MM.1S (cell line): ENCODE results near the gene ZNF277.

Experiments used
- DNase-seq: peaks from one replicate; pipeline ENCODE4 v3.0.0-alpha.2; 2015
- H2AFZ ChIP-seq: fragments of 300-600 bp; sonication (generic); 2 replicates; pipeline ENCODE4 v1.6.0; 2016; ENCODE audit warnings: antibody characterized with exemption, low read length
- H3F3A ChIP-seq: fragments of 300-600 bp; sonication (generic); 2 replicates; pipeline ENCODE4 v1.6.1; 2016; ENCODE audit warnings: mild to moderate bottlenecking, antibody characterized with exemption, low read length, moderate library complexity, mixed read lengths; ENCODE audit not compliant: insufficient read depth
- H3K27ac ChIP-seq: fragments of 300-600 bp; sonication (generic); 2 replicates; pipeline ENCODE4 v1.5.1; 2016; ENCODE audit warnings: mild to moderate bottlenecking, low read length
- H3K27me3 ChIP-seq: fragments of 300-600 bp; sonication (generic); replicated peaks from 2 replicates; pipeline ENCODE4 v1.6.0; 2016; ENCODE audit warnings: low read length; ENCODE audit not compliant: insufficient read depth
- H3K36me3 ChIP-seq: fragments of 300-600 bp; sonication (generic); replicated peaks from 2 replicates; pipeline ENCODE4 v1.6.1; 2016; ENCODE audit warnings: mild to moderate bottlenecking, low read length, mixed read lengths; ENCODE audit not compliant: insufficient read depth
- H3K4me1 ChIP-seq: fragments of 300-600 bp; sonication (generic); 2 replicates; pipeline ENCODE4 v1.6.1; 2016; ENCODE audit warnings: low read length, mixed read lengths
- H3K4me2 ChIP-seq: fragments of 300-600 bp; sonication (generic); 2 replicates; pipeline ENCODE4 v1.6.0; 2016; ENCODE audit warnings: low read depth, low read length
- H3K4me3 ChIP-seq: fragments of 300-600 bp; sonication (generic); 2 replicates; pipeline ENCODE4 v1.5.1; 2016; ENCODE audit warnings: low read length, mixed read lengths
- H3K79me2 ChIP-seq: fragments of 300-600 bp; sonication (generic); 2 replicates; pipeline ENCODE4 v1.6.1; 2016; ENCODE audit warnings: mixed run types, low read length, mixed read lengths
- H3K9ac ChIP-seq: fragments of 300-600 bp; sonication (generic); 2 replicates; pipeline ENCODE4 v1.6.1; 2016; ENCODE audit warnings: low read length, mixed read lengths
- H3K9me2 ChIP-seq: fragments of 300-600 bp; sonication (generic); replicated peaks from 2 replicates; pipeline ENCODE4 v1.6.1; 2016; ENCODE audit warnings: mild to moderate bottlenecking, low read length, mixed read lengths; ENCODE audit not compliant: insufficient read depth
- H3K9me3 ChIP-seq: fragments of 300-600 bp; sonication (generic); replicated peaks from 2 replicates; pipeline ENCODE4 v1.6.1; 2016; ENCODE audit warnings: mild to moderate bottlenecking, low read length, mixed read lengths; ENCODE audit not compliant: insufficient read depth
- H4K20me1 ChIP-seq: fragments of 300-600 bp; sonication (generic); 2 replicates; pipeline ENCODE4 v1.6.1; 2016; ENCODE audit warnings: mild to moderate bottlenecking, low read length, moderate library complexity, mixed read lengths; ENCODE audit not compliant: insufficient read depth
- CTCF ChIP-seq: fragments of 300-600 bp; sonication (generic); IDR thresholded peaks from 2 replicates; pipeline ENCODE4 v1.5.1; 2016; ENCODE audit warnings: antibody characterized with exemption, low read length, mixed read lengths
- EZH2 ChIP-seq: fragments of 300-600 bp; sonication (generic); optimal IDR thresholded peaks from 2 replicates; pipeline ENCODE3; 2017; ENCODE audit warnings: low read depth, mild to moderate bottlenecking, antibody characterized with exemption, low read length, mixed read lengths
- EZH2phosphoT487 ChIP-seq: fragments of 300-600 bp; sonication (generic); IDR thresholded peaks from 2 replicates; pipeline ENCODE4 v1.6.1; 2018; ENCODE audit warnings: antibody characterized with exemption, low read length

The ZNF277 gene

GRCh38 chr7:112252691-112253090, 46.2 kb downstream of the ZNF277 start:
- Histone ChIP-seq H2AFZ (no peak overlapping the region), H3K4me3 (no peak overlapping the region), H3K9me2 (no peaks in the 10 kb centered on the region), H3K79me2 (peaks cover 24% of the 10 kb centered on the region), H3K4me2 (no peak overlapping the region), H3K36me3 (no peaks in the 10 kb centered on the region), H3K9me3 (no peaks in the 10 kb centered on the region), H3K27me3 (no peaks in the 10 kb centered on the region), H3K4me1 (no peaks in the 10 kb centered on the region), H3F3A (no peaks in the 10 kb centered on the region), H4K20me1 (no peaks in the 10 kb centered on the region), H3K27ac (no peak overlapping the region), H3K9ac (no peak overlapping the region)
- no peak for DNase-seq
- TF ChIP-seq EZH2 = no peak

- no peak for TF ChIP-seq CTCF
- no peak for TF ChIP-seq EZH2
- TF ChIP-seq EZH2phosphoT487 = no peak
- H3K9me3 ChIP-seq = no peaks in the 10 kb centered on the region
- H4K20me1 ChIP-seq = no peaks in the 10 kb centered on the region
- H2AFZ ChIP-seq = no peak overlapping the region
- no peak overlapping the region for H3K4me3 ChIP-seq
- H3K27me3 ChIP-seq = no peaks in the 10 kb centered on the region
- no peaks in the 10 kb centered on the region for H3F3A ChIP-seq
- no peaks in the 10 kb centered on the region for H3K36me3 ChIP-seq
- no peak overlapping the region for H3K27ac ChIP-seq
- H3K4me1 ChIP-seq = no peaks in the 10 kb centered on the region
- no peak overlapping the region for H3K4me2 ChIP-seq
- H3K9me2 ChIP-seq = no peaks in the 10 kb centered on the region
- no peak overlapping the region for H3K9ac ChIP-seq
- DNase-seq = no peak
- H3K79me2 ChIP-seq = peaks cover 24% of the 10 kb centered on the region
Measured at GRCh38 chr7:112254156-112254555, 47.7 kb downstream of the ZNF277 start.

- H3K36me3 ChIP-seq = no peaks in the 10 kb centered on the region
- H3K4me2 ChIP-seq = no peak overlapping the region
Measured at GRCh38 chr7:112254709-112255387, 48.4 kb downstream of the ZNF277 start.

More at GRCh38 chr7:112254709-112255387, 48.4 kb downstream of the ZNF277 start:
- Histone ChIP-seq H3K79me2 (peaks cover 24% of the 10 kb centered on the region), H2AFZ (no peak overlapping the region), H4K20me1 (no peaks in the 10 kb centered on the region), H3K9me2 (no peaks in the 10 kb centered on the region), H3K9ac (no peak overlapping the region), H3F3A (no peaks in the 10 kb centered on the region), H3K27ac (no peak overlapping the region), H3K9me3 (no peaks in the 10 kb centered on the region), H3K4me3 (no peak overlapping the region), H3K4me1 (no peaks in the 10 kb centered on the region), H3K27me3 (no peaks in the 10 kb centered on the region)
- DNase-seq = no peak
- TF ChIP-seq CTCF (no peak), EZH2phosphoT487 (no peak), EZH2 (no peak)
